Glutamatergic neuron (in vitro differentiated cells): ENCODE results near the gene STOX2. TPM values are rescaled to one million over a fixed set of nuclear protein-coding genes. Genes with fewer than 3 reads are reported as not detected.
"Not testable (repeated sequence)": the region's sequence is repeated elsewhere in the genome, so short reads cannot be mapped to it uniquely, and the experiment has no call there.

Experiments used
- DNase-seq: peaks from one replicate; pipeline ENCODE4 v3.0.0; 2022
- H3K27ac Mint-ChIP-seq: one replicate; pipeline ENCODE4 v1.8.0; 2020; ENCODE audit warnings: mild to moderate bottlenecking, mixed read lengths, inconsistent platforms; ENCODE audit not compliant: unreplicated experiment
- H3K27me3 Mint-ChIP-seq: one replicate; pipeline ENCODE4 v1.8.0; 2020; ENCODE audit warnings: mild to moderate bottlenecking, moderate library complexity, mixed read lengths, inconsistent platforms; ENCODE audit not compliant: unreplicated experiment
- H3K36me3 Mint-ChIP-seq: one replicate; pipeline ENCODE4 v1.8.0; 2020; ENCODE audit warnings: mild to moderate bottlenecking, mixed read lengths, inconsistent platforms; ENCODE audit not compliant: unreplicated experiment
- H3K4me1 Mint-ChIP-seq: one replicate; pipeline ENCODE4 v1.8.0; 2020; ENCODE audit warnings: mild to moderate bottlenecking, low read depth, mixed read lengths, inconsistent platforms; ENCODE audit not compliant: unreplicated experiment
- H3K4me3 Mint-ChIP-seq: one replicate; pipeline ENCODE4 v1.8.0; 2020; ENCODE audit warnings: mild to moderate bottlenecking, mixed read lengths, inconsistent platforms; ENCODE audit not compliant: unreplicated experiment
- H3K9me3 Mint-ChIP-seq: one replicate; pipeline ENCODE4 v1.8.0; 2020; ENCODE audit warnings: mild to moderate bottlenecking, moderate library complexity, mixed read lengths, inconsistent platforms; ENCODE audit not compliant: unreplicated experiment
- CTCF ChIP-seq: fragments of 200-600 bp; sonication (generic); IDR thresholded peaks from one replicate; pipeline ENCODE4 v1.5.0; 2021; ENCODE audit not compliant: partially characterized antibody, unreplicated experiment
- total RNA-seq: library from RNA; stranded (reverse); fragmentation: NEBNext Ultra II Directional; extraction: Animal tissue kit (Norgen Biotek cat#: 25700); gene quantifications from one replicate; pipeline ENCODE4 v1.2.1, GENCODE V29; 2021; ENCODE audit not compliant: unreplicated experiment

STOX2 gene
- total RNA-seq, 1 donor from 2014 or later, result 26.7 TPM

DNA sequence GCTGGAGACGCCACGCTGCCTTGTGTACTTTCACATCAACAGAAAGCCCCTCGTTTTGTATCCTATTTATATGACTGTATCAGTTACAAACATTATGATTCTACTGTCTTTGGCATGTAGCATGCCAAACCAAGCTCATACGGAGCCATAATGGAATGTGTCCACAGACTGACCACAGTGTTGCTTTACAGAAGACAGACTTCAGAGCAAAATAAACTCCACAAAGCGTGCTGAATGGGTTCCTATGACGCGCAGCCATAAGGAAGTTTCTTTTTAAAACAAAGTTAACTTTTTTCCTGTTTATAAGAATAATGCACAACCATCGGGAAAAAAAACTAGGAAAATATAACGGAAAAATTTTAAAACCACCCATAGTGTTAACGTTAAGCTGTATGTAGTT is 136.0 kb downstream of the STOX2 start:
- DNase-seq, result no peak
- no peak overlapping the region for H3K4me3 Mint-ChIP-seq
- H3K4me1 Mint-ChIP-seq, result peaks cover 12% of the 10 kb centered on the region
- no peak for TF ChIP-seq CTCF
- peaks cover 8% of the 10 kb centered on the region for H3K9me3 Mint-ChIP-seq
- peaks cover 6% of the 10 kb centered on the region for H3K27me3 Mint-ChIP-seq
- H3K36me3 Mint-ChIP-seq, result peaks cover 9% of the 10 kb centered on the region
- no peak overlapping the region for H3K27ac Mint-ChIP-seq

DNA sequence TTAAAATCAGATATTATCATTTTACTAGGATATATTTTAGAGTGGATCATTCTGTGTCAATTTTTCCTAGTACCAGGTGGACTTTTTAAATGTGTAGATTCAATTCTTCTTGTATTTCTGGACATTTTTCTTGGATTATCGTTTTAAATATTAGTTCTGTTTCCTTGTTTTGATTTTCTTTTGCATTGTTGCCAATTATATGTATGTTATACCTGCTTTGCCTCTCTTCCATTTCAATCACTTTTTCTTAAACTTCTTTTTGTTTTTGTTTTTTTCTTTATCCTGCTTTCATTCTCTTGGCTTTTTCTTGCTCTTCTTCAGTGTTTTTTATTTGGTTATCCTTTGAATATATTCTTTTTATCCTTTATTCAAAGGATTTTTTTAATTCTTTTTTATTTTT is 141.0 kb downstream of the STOX2 start:
- Mint-ChIP-seq H3K36me3 (peaks cover 28% of the 10 kb centered on the region), H3K9me3 (peaks cover 9% of the 10 kb centered on the region), H3K27ac (no peak overlapping the region), H3K4me1 (no peaks in the 10 kb centered on the region), H3K4me3 (no peak overlapping the region), H3K27me3 (peaks cover 2% of the 10 kb centered on the region)
- DNase-seq, result no peak
- TF ChIP-seq CTCF, result no peak

- not testable (repeated sequence) for H3K27me3 Mint-ChIP-seq, H3K4me1 Mint-ChIP-seq, H3K4me3 Mint-ChIP-seq, H3K27ac Mint-ChIP-seq, H3K9me3 Mint-ChIP-seq, DNase-seq
- peaks cover 23% of the 10 kb centered on the region for H3K36me3 Mint-ChIP-seq
Observed at GRCh38 chr4:184051262-184051661, 146.2 kb downstream of the STOX2 start.

DNA sequence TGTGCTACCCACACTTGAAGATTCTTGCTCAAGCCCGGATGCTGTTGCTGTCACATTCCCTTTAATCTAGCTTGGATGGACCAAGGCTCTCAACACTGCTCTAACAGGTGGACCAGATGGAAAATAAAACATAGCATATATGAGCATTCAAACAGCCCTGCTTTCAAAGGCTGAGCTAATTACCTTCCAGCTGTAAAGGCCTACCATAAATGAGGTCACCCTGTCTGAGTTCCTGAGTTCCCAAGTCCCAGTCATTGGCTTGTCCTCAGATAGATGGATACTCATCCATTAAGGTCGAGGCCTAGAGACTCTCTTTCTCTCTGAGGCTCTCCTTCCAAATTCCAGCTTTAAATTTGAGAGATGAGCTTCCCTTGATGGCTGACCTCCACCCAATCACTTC is 147.5 kb downstream of the STOX2 start:
- Mint-ChIP-seq H3K9me3 (peaks cover 1% of the 10 kb centered on the region), H3K27me3 (peaks cover 2% of the 10 kb centered on the region), H3K36me3 (peaks cover 10% of the 10 kb centered on the region), H3K4me1 (no peaks in the 10 kb centered on the region), H3K4me3 (no peak overlapping the region), H3K27ac (no peak overlapping the region)
- no peak for DNase-seq
- TF ChIP-seq CTCF, result no peak

DNA sequence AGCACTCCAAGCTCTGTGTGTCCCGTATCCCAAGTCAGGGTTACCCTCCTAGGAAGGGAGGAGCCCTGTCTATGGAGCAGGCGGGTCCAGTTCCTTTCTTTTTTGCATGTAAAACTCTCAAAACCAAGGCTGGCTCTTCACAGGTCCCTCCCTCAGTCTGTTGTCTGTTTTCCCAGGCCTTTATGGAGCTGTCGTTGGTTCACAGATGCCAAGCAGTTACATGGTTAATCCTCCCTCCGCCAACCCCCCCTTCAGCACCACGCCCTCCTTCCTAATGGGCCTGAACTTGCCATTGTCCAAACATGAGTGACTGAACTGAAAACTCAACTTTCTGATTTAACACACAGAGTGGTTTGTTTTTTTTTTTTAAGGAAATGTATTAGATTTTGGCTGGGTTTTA is 148.3 kb downstream of the STOX2 start:
- H3K9me3 Mint-ChIP-seq, result no peaks in the 10 kb centered on the region
- no peak overlapping the region for H3K27ac Mint-ChIP-seq
- no peaks in the 10 kb centered on the region for H3K4me1 Mint-ChIP-seq
- H3K4me3 Mint-ChIP-seq, result no peak overlapping the region
- H3K36me3 Mint-ChIP-seq, result peaks cover 5% of the 10 kb centered on the region
- DNase-seq, result no peak
- TF ChIP-seq CTCF, result no peak
- peaks cover 2% of the 10 kb centered on the region for H3K27me3 Mint-ChIP-seq

DNA sequence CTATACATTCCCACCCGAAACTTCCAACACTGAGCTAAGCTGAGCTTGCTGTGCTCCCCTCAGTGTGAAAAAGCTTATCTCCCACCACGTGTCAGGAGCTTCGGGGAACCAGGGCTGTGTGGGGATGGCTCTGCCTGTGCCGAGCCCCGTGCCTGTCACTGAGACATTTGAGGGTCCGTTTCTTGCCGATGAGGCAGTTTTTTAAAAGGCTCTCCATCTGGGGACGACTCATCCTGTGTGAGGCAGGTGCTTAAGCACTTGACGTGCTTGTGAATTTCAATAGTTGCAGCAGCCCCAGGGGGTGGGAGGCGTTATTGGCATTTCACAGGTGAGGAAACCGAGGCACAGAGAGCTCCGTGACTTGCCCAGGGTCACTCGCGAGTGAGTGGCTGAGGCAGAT is 151.8 kb downstream of the STOX2 start:
- no peak overlapping the region for H3K27ac Mint-ChIP-seq
- H3K36me3 Mint-ChIP-seq, result no peaks in the 10 kb centered on the region
- no peak for DNase-seq
- no peaks in the 10 kb centered on the region for H3K9me3 Mint-ChIP-seq
- no peak for TF ChIP-seq CTCF
- H3K4me1 Mint-ChIP-seq, result no peaks in the 10 kb centered on the region
- H3K27me3 Mint-ChIP-seq, result no peaks in the 10 kb centered on the region
- no peak overlapping the region for H3K4me3 Mint-ChIP-seq
